Gastroesophageal sphincter (tissue), 4 donors: ENCODE measurements around the gene EIF4E3. TPM values are rescaled to one million over a fixed set of nuclear protein-coding genes. Genes with fewer than 3 reads are reported as not detected.
A peak's percentile ranks its signal among the peaks of the same experiment; 100 is the strongest.

Experiments used
- ATAC-seq: fragments of 150-250 bp; one replicate; pipeline ENCODE4 v1.9.1; 2016; ENCODE audit warnings: mild to moderate bottlenecking, moderate library complexity
- H3K27ac ChIP-seq, 4 donors: fragments of 200-600 bp; sonication (generic) in 3 of 4; 1 replicate in 3 of 4; 2 replicates in 1 of 4; pipeline ENCODE4 v1.5.1; 2016 to 2019
- H3K27me3 ChIP-seq: fragments of 200-600 bp; sonication (generic); one replicate; pipeline ENCODE4 v1.5.1; 2019
- H3K36me3 ChIP-seq, 2 donors: fragments of 200-600 bp; sonication (generic); one replicate each; pipeline ENCODE4 v1.5.1; 2019; ENCODE audit warnings: control low read depth in 1 of 2
- H3K4me1 ChIP-seq, 3 donors: fragments of 200-600 bp; sonication (generic); 1 replicate in 2 of 3; 2 replicates in 1 of 3; pipeline ENCODE4 v1.5.1; 2016 to 2019; ENCODE audit warnings: control low read depth in 2 of 3
- H3K4me3 ChIP-seq, 2 donors: fragments of 200-600 bp; sonication (generic); one replicate each; pipeline ENCODE4 v1.5.1; 2019; ENCODE audit warnings: mild to moderate bottlenecking in 1 of 2, moderate library complexity in 1 of 2
- H3K9me3 ChIP-seq, 3 donors: fragments of 200-600 bp; sonication (generic); one replicate each; pipeline ENCODE4 v1.5.1; 2017 to 2019; ENCODE audit warnings: control low read depth in 2 of 3
- CTCF ChIP-seq, 4 experiments: fragments of 200-600 bp in 2 of 4; fragments of 450-650 bp in 2 of 4; sonication (generic) in 1 of 4; IDR thresholded peaks; one replicate each; pipeline ENCODE4 v1.5.1; 2017 to 2019; ENCODE audit warnings: antibody characterized with exemption in 4 of 4, mild to moderate bottlenecking in 2 of 4, moderate library complexity in 2 of 4
- EP300 ChIP-seq: sonication (generic); formaldehyde crosslinking; IDR thresholded peaks from one replicate; pipeline ENCODE4 v1.6.1; 2017; ENCODE audit warnings: antibody characterized with exemption, mild to moderate bottlenecking
- POLR2A ChIP-seq, 2 donors: fragments of 450-650 bp; IDR thresholded peaks; one replicate each; pipeline ENCODE4 v1.6.1; 2017; ENCODE audit warnings: antibody characterized with exemption in 2 of 2, mild to moderate bottlenecking in 2 of 2, moderate library complexity in 1 of 2
- POLR2AphosphoS5 ChIP-seq: sonication (generic); formaldehyde crosslinking; IDR thresholded peaks from one replicate; pipeline ENCODE4 v1.6.1; 2017; ENCODE audit warnings: antibody characterized with exemption
- WGBS, 2 donors: methylation state at CpG; one replicate each; pipeline ENCODE4 v1.1.5; 2018; ENCODE audit warnings: low coverage in 1 of 2; 5-methylcytosine and 5-hydroxymethylcytosine counted together
- total RNA-seq, 4 donors: library from RNA; depleted of rRNA; stranded (reverse); fragments of >200 nt; gene quantifications; one replicate each; pipeline ENCODE4 v1.1.0, GENCODE V29; 2016

EIF4E3 gene
- total RNA-seq, 4 donors from 2014 or later = 28.8 to 55.8 (median 41.6) TPM

GRCh38 chr3:71688121-71688520, 37.1 kb downstream of the EIF4E3 start:
- H3K27ac ChIP-seq = no peak overlapping the region
- H3K9me3 ChIP-seq = no peaks in the 10 kb centered on the region
- H3K4me3 ChIP-seq = no peak overlapping the region
- WGBS, 2 donors = 100% methylated on average over 1 of the region's 1 CpG
- no peaks in the 10 kb centered on the region for H3K36me3 ChIP-seq
- H3K27me3 ChIP-seq = no peaks in the 10 kb centered on the region
- ATAC-seq = no peak
- H3K4me1 ChIP-seq = peaks cover 0 to 67% (median 3%) of the 10 kb centered on the region in 3 donors
- no peak for TF ChIP-seq POLR2AphosphoS5
- no peak for TF ChIP-seq CTCF (IDR thresholded peaks at IDR 0.05)
- TF ChIP-seq POLR2A (IDR thresholded peaks at IDR 0.05) = no peak
- no peak for TF ChIP-seq EP300

DNA sequence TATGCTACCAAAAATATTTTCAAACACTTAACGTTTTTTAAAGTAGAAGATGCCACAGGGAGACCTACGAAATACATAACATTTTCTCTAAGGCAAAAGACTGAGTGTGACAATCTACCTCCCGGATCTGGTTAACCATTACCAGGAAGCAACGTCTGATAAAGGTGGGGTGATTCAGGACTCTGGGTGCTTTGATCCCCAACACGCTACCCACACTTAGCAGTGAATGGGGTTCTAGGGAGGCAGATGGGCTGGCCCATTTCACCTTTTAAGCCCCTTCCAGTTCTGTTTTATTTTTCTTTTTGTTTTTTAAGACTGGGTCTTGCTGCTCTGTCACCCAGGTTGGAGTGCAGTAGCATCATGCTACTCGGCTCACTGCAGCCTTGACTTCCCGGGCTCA, 39.5 kb downstream of the EIF4E3 start:
- no peak overlapping the region for H3K4me3 ChIP-seq
- 90 to 96% methylated on average over 5 to 7 of the region's 7 CpGs for WGBS, 2 donors
- ATAC-seq = no peak
- no peaks in the 10 kb centered on the region for H3K36me3 ChIP-seq
- H3K27me3 ChIP-seq = no peaks in the 10 kb centered on the region
- no peak overlapping the region for H3K27ac ChIP-seq
- peaks cover 6 to 71% (median 9%) of the 10 kb centered on the region in 3 donors for H3K4me1 ChIP-seq
- no peaks in the 10 kb centered on the region for H3K9me3 ChIP-seq
- no peak for TF ChIP-seq EP300
- TF ChIP-seq POLR2A (IDR thresholded peaks at IDR 0.05) = no peak
- TF ChIP-seq POLR2AphosphoS5 = no peak
- TF ChIP-seq CTCF (IDR thresholded peaks at IDR 0.05) = no peak

DNA sequence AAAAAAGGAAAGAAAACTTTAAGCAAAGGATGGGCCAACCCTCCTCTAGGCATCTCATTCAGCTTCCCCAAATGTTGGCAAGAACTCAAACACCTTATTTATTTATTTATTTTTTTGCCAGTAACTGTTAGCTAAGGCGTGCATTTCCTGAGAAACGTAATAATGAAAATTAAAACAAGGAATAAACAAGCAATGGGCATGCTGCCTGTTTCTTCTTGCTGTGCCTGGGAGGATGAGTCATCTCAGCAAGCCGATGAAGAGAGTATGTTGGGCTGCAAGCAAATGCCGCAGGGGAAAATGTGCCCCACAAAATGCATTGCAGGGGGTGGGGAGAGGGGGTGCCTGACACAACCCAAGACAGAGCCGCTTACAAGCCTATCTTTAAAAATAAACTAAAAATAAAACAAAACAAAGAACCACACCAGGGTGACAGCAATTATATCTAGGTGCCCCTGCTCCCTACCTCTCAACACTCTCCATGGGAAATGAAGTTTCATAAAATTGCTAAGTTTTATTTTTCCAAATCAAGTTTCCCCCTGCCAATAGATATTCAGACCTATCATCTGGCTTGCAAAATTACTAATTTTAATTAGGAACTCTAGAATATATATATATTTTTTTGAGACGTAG, 40.3 kb downstream of the EIF4E3 start:
- TF ChIP-seq CTCF (IDR thresholded peaks at IDR 0.05) (no peak), POLR2AphosphoS5 (peak; percentile 72)
- Histone ChIP-seq H3K4me1 (peaks cover 7 to 71% (median 10%) of the 10 kb centered on the region in 3 donors), H3K36me3 (no peaks in the 10 kb centered on the region), H3K4me3 (no peak overlapping the region), H3K27ac (peak overlapping the region in 2 of 4 donors; percentile 39 to 50), H3K9me3 (no peaks in the 10 kb centered on the region), H3K27me3 (no peaks in the 10 kb centered on the region)
- peak; percentile 43 for ATAC-seq
- 13 to 24% methylated on average over 5 to 6 of the region's 6 CpGs for WGBS, 2 donors

GRCh38 chr3:71684046-71684756, 41.0 kb downstream of the EIF4E3 start:
- TF ChIP-seq POLR2A (IDR thresholded peaks at IDR 0.05) = no peak
- no peak for TF ChIP-seq CTCF (IDR thresholded peaks at IDR 0.05)
- TF ChIP-seq EP300 = no peak
- TF ChIP-seq POLR2AphosphoS5 = no peak
- ATAC-seq = no peak
- 70 to 84% methylated on average over 3 to 7 of the region's 7 CpGs for WGBS, 2 donors
- Histone ChIP-seq H3K9me3 (no peaks in the 10 kb centered on the region), H3K36me3 (no peaks in the 10 kb centered on the region), H3K27me3 (no peaks in the 10 kb centered on the region), H3K4me1 (peaks cover 7 to 67% (median 8%) of the 10 kb centered on the region in 3 donors), H3K27ac (peak overlapping the region in 2 of 4 donors; percentile 50 to 71), H3K4me3 (no peak overlapping the region)

- peak; percentile 83 for ATAC-seq
- Histone ChIP-seq H3K4me3 (peak overlapping the region; percentile 5 to 7), H3K27ac (peak overlapping the region; percentile 62 to 71 (median 68)), H3K27me3 (no peaks in the 10 kb centered on the region), H3K36me3 (no peaks in the 10 kb centered on the region), H3K9me3 (no peaks in the 10 kb centered on the region), H3K4me1 (peaks cover 7 to 62% (median 8%) of the 10 kb centered on the region in 3 donors)
- TF ChIP-seq POLR2A (IDR thresholded peaks at IDR 0.05) = no peak
- peak; percentile 59 for TF ChIP-seq POLR2AphosphoS5
- TF ChIP-seq CTCF (IDR thresholded peaks at IDR 0.05) = peak; percentile 69 to 77 (median 72)
- WGBS, 2 donors = 4 to 65% methylated on average over 4 of the region's 7 CpGs
Observed at GRCh38 chr3:71681224-71681668, 44.0 kb downstream of the EIF4E3 start.
